K562 (cell line): ENCODE measurements around the gene KIF14. TPM values are rescaled to one million over a fixed set of nuclear protein-coding genes. Genes with fewer than 3 reads are reported as not detected.

Experiments
- CBFA2T3 ChIP-seq: fragments of 450-650 bp; IDR thresholded peaks from 2 replicates; pipeline ENCODE4 v1.6.1; 2017
- DPF2 ChIP-seq: fragments of 450-650 bp; IDR thresholded peaks from 2 replicates; pipeline ENCODE4 v1.6.1; 2016
- FOXK1 ChIP-seq: sonication (generic); formaldehyde crosslinking; IDR thresholded peaks from 2 replicates; pipeline ENCODE4 v1.8.0; 2022; ENCODE audit warnings: missing genetic modification reagents, mild to moderate bottlenecking, borderline replicate concordance
- HDAC8 ChIP-seq: fragments of 450-650 bp; IDR thresholded peaks from 2 replicates; pipeline ENCODE4 v1.6.1; 2016; ENCODE audit warnings: mild to moderate bottlenecking, missing genetic modification characterization, moderate library complexity, missing compliant biosample characterization
- JUNB ChIP-seq: fragments of 450-650 bp; formaldehyde crosslinking; conservative IDR thresholded peaks from 2 replicates; pipeline ENCODE4 v1.4.0; 2020; ENCODE audit warnings: mild to moderate bottlenecking
- KAT2B ChIP-seq: IDR thresholded peaks from one replicate; pipeline ENCODE4 v1.6.1; 2012; ENCODE audit warnings: low read depth, mild to moderate bottlenecking, control low read depth, inconsistent platforms, low read length, moderate library complexity
- PHF21A ChIP-seq: fragments of 450-650 bp; IDR thresholded peaks from 2 replicates; pipeline ENCODE4 v1.6.1; 2017; ENCODE audit warnings: low read depth, borderline replicate concordance
- POLR2AphosphoS5 ChIP-seq: IDR thresholded peaks from 2 replicates; pipeline ENCODE4 v1.6.1; 2011; ENCODE audit warnings: mild to moderate bottlenecking, low read depth, low read length, moderate library complexity; ENCODE audit not compliant: control insufficient read depth, insufficient read depth
- PRMT5 ChIP-seq: sonication (generic); formaldehyde crosslinking; IDR thresholded peaks from 2 replicates; pipeline ENCODE4 v1.5.0; 2020; ENCODE audit warnings: missing genetic modification reagents
- RBM25 ChIP-seq: fragments of 200-400 bp; formaldehyde crosslinking; IDR thresholded peaks from 2 replicates; pipeline ENCODE4 v1.6.1; 2018; ENCODE audit warnings: low read length, low read depth, moderate library complexity; ENCODE audit not compliant: severe bottlenecking
- SMAD4 ChIP-seq: fragments of 250-450 bp; sonication (Bioruptor Pico); conservative IDR thresholded peaks from 2 replicates; pipeline ENCODE4 v1.8.0; 2021; ENCODE audit warnings: inconsistent platforms, mild to moderate bottlenecking, moderate library complexity
- SRSF1 ChIP-seq: fragments of 200-400 bp; formaldehyde crosslinking; IDR thresholded peaks from 2 replicates; pipeline ENCODE4 v1.6.1; 2017; ENCODE audit warnings: mild to moderate bottlenecking, low read depth, low read length, moderate library complexity
- STAG1 ChIP-seq: sonication (generic); formaldehyde crosslinking; IDR thresholded peaks from 2 replicates; pipeline ENCODE4 v1.5.0; 2020; ENCODE audit warnings: missing genetic modification reagents, borderline replicate concordance
- STAT5B ChIP-seq: fragments of 250-450 bp; sonication (Bioruptor Pico); IDR thresholded peaks from 2 replicates; pipeline ENCODE4 v1.8.0; 2021; ENCODE audit warnings: mild to moderate bottlenecking, inconsistent platforms
- TAF7 ChIP-seq: fragments of 450-650 bp; IDR thresholded peaks from 2 replicates; pipeline ENCODE4 v1.6.1; 2016; ENCODE audit warnings: missing genetic modification characterization, missing compliant biosample characterization
- TRIM24 ChIP-seq, 2 experiments: fragments of 450-650 bp; IDR thresholded peaks; 2 replicates each; pipeline ENCODE4 v1.6.1; 2016
- WHSC1 ChIP-seq: IDR thresholded peaks from one replicate; pipeline ENCODE4 v1.6.1; 2012; ENCODE audit warnings: low read length, control low read depth, inconsistent platforms
- ZFPM2 ChIP-seq: fragments of 250-450 bp; sonication (Bioruptor Pico); IDR thresholded peaks from 2 replicates; pipeline ENCODE4 v1.5.1; 2022; ENCODE audit warnings: mild to moderate bottlenecking
- ZKSCAN3 ChIP-seq: fragments of 250-450 bp; sonication (Bioruptor Pico); IDR thresholded peaks from 2 replicates; pipeline ENCODE4 v1.4.0; 2020
- ZNF174 ChIP-seq: fragments of 250-450 bp; sonication (Bioruptor Pico); IDR thresholded peaks from 2 replicates; pipeline ENCODE4 v1.4.0; 2020; ENCODE audit warnings: mild to moderate bottlenecking
- ZNF282 ChIP-seq: sonication (generic); formaldehyde crosslinking; IDR thresholded peaks from 2 replicates; pipeline ENCODE4 v1.8.1; 2023; ENCODE audit warnings: missing genetic modification reagents
- ZNF354B ChIP-seq: fragments of 250-450 bp; sonication (Bioruptor Pico); IDR thresholded peaks from 2 replicates; pipeline ENCODE4 v1.4.0; 2020
- ZNF384 ChIP-seq: IDR thresholded peaks from 2 replicates; pipeline ENCODE4 v1.6.1; 2012; ENCODE audit warnings: low read depth, low read length, improper control_type of control experiment
- ZNF586 ChIP-seq: fragments of 450-650 bp; formaldehyde crosslinking; conservative IDR thresholded peaks from 2 replicates; pipeline ENCODE4 v1.4.0; 2020; ENCODE audit warnings: mild to moderate bottlenecking, moderate library complexity
- polyA plus RNA-seq, 8 experiments: library from polyadenylated mRNA; depleted of rRNA in 4 of 8; stranded (reverse) in 5 of 8; unstranded in 3 of 8; fragments of >200 nt; fragmentation: Nextera tagmentation in 2 of 8; fragmentation: Illumina TruSeq in 1 of 8; extraction: Ambion mirVana in 2 of 8; extraction: Trizol in 1 of 8; gene quantifications; 2 replicates each; pipeline versions ENCODE4 v1.2.1 to v1.2.3, GENCODE V29; 2011 to 2014; ENCODE audit warnings: inconsistent platforms in 1 of 8, missing spikeins in 1 of 8
- total RNA-seq, 7 experiments: library from RNA; depleted of rRNA in 6 of 7; stranded (reverse); fragments of >200 nt in 6 of 7; fragmentation: Illumina TruSeq in 2 of 7; extraction: Trizol in 2 of 7; gene quantifications; 2 replicates each; pipeline versions ENCODE4 v1.2.1 to v1.2.3, GENCODE V29; 2011 to 2021; ENCODE audit warnings: low replicate concordance in 1 of 7
- TF ChIP-seq, protein P1 (sequence below): sonication (generic); formaldehyde crosslinking; IDR thresholded peaks from 2 replicates; pipeline ENCODE4 v1.8.1; 2023; ENCODE audit warnings: missing genetic modification reagents, mild to moderate bottlenecking, borderline replicate concordance
- TF ChIP-seq, protein P2 (sequence below): fragments of 250-450 bp; sonication (Bioruptor Pico); IDR thresholded peaks from 2 replicates; pipeline ENCODE4 v1.6.1; 2021; ENCODE audit warnings: mild to moderate bottlenecking
- TF ChIP-seq, protein P3 (sequence below): fragments of 450-650 bp; formaldehyde crosslinking; IDR thresholded peaks from 2 replicates; pipeline ENCODE4 v1.4.0; 2020; ENCODE audit warnings: mild to moderate bottlenecking, moderate library complexity

The KIF14 gene
- total and polyA plus RNA-seq, 9 of the 15 experiments (the other 6 are each of a cell fraction or from before 2014, with no cell fraction given): 11.5 to 47.4 (median 29.0) TPM

DNA sequence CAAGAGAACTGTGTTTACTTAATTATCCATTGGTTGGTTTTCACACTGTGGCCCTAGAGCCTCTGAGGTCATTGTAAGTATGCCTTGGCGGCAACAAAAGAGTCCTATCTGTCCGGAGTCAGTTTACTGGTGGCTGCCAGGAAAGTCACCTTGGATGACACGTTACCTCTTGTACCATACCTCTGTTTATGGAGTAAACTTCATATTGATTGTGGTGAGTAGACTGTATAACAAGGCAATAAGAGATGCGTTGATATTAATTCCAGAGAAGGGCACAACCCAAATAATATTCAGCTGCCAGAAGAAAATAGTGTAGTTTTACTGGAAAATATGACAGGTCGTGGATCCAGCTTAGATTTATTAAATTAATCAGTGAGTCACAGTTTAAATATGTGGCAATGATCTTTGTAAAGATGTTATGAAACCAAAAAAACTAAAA is 20.4 kb upstream of the KIF14 start (continued):
- TF ChIP-seq SMAD4 (no peak), HDAC8 (tag) (no peak), PRMT5 (CRISPR knock-in tag) (no peak), ZNF282 (CRISPR knock-in tag) (no peak), DPF2 (peak; percentile 48; the same call in 1 of the 2 replicates), WHSC1 (no peak), TAF7 (tag) (no peak), JUNB (CRISPR knock-in tag) (no peak), SRSF1 (no peak), FOXK1 (no peak), PHF21A (no peak), ZFPM2 (CRISPR knock-in tag) (no peak), ZKSCAN3 (CRISPR knock-in tag) (no peak), ZNF384 (no peak), RBM25 (no peak), ZNF354B (CRISPR knock-in tag) (no peak), POLR2AphosphoS5 (peak; percentile 89), ZNF174 (CRISPR knock-in tag) (no peak), STAG1 (CRISPR knock-in tag) (no peak), KAT2B (no peak), ZNF586 (no peak), TRIM24 (IDR thresholded peaks at IDR 0.05) (no peak), STAT5B (no peak), CBFA2T3 (no peak)
- TF ChIP-seq, protein P1, sequence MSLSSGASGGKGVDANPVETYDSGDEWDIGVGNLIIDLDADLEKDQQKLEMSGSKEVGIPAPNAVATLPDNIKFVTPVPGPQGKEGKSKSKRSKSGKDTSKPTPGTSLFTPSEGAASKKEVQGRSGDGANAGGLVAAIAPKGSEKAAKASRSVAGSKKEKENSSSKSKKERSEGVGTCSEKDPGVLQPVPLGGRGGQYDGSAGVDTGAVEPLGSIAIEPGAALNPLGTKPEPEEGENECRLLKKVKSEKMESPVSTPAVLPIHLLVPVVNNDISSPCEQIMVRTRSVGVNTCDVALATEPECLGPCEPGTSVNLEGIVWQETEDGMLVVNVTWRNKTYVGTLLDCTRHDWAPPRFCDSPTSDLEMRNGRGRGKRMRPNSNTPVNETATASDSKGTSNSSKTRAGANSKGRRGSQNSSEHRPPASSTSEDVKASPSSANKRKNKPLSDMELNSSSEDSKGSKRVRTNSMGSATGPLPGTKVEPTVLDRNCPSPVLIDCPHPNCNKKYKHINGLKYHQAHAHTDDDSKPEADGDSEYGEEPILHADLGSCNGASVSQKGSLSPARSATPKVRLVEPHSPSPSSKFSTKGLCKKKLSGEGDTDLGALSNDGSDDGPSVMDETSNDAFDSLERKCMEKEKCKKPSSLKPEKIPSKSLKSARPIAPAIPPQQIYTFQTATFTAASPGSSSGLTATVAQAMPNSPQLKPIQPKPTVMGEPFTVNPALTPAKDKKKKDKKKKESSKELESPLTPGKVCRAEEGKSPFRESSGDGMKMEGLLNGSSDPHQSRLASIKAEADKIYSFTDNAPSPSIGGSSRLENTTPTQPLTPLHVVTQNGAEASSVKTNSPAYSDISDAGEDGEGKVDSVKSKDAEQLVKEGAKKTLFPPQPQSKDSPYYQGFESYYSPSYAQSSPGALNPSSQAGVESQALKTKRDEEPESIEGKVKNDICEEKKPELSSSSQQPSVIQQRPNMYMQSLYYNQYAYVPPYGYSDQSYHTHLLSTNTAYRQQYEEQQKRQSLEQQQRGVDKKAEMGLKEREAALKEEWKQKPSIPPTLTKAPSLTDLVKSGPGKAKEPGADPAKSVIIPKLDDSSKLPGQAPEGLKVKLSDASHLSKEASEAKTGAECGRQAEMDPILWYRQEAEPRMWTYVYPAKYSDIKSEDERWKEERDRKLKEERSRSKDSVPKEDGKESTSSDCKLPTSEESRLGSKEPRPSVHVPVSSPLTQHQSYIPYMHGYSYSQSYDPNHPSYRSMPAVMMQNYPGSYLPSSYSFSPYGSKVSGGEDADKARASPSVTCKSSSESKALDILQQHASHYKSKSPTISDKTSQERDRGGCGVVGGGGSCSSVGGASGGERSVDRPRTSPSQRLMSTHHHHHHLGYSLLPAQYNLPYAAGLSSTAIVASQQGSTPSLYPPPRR (CRISPR knock-in tag): no peak
- TF ChIP-seq, protein P2, sequence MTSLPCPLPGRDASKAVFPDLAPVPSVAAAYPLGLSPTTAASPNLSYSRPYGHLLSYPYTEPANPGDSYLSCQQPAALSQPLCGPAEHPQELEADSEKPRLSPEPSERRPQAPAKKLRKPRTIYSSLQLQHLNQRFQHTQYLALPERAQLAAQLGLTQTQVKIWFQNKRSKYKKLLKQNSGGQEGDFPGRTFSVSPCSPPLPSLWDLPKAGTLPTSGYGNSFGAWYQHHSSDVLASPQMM: no peak
- TF ChIP-seq, protein P3, sequence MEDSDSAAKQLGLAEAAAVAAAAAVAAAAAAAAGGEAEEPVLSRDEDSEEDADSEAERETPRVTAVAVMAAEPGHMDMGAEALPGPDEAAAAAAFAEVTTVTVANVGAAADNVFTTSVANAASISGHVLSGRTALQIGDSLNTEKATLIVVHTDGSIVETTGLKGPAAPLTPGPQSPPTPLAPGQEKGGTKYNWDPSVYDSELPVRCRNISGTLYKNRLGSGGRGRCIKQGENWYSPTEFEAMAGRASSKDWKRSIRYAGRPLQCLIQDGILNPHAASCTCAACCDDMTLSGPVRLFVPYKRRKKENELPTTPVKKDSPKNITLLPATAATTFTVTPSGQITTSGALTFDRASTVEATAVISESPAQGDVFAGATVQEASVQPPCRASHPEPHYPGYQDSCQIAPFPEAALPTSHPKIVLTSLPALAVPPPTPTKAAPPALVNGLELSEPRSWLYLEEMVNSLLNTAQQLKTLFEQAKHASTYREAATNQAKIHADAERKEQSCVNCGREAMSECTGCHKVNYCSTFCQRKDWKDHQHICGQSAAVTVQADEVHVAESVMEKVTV (CRISPR knock-in tag): no peak
